DND-41 (cell line): ENCODE results near the gene PRKCE.

ENCODE experiments used
- EZH2 ChIP-seq: IDR thresholded peaks from 3 replicates; pipeline ENCODE4 v1.6.1; 2012; ENCODE audit warnings: borderline replicate concordance, low read depth, mild to moderate bottlenecking, moderate library complexity, low read length, inconsistent platforms; ENCODE audit not compliant: severe bottlenecking
- TF ChIP-seq, protein P1 (sequence below): IDR thresholded peaks from 2 replicates; pipeline ENCODE4 v1.5.1; 2012; ENCODE audit warnings: borderline replicate concordance, low read length, moderate library complexity, mild to moderate bottlenecking; ENCODE audit not compliant: poor library complexity, severe bottlenecking; ENCODE audit errors: extremely low read depth

- TF ChIP-seq, protein P1, sequence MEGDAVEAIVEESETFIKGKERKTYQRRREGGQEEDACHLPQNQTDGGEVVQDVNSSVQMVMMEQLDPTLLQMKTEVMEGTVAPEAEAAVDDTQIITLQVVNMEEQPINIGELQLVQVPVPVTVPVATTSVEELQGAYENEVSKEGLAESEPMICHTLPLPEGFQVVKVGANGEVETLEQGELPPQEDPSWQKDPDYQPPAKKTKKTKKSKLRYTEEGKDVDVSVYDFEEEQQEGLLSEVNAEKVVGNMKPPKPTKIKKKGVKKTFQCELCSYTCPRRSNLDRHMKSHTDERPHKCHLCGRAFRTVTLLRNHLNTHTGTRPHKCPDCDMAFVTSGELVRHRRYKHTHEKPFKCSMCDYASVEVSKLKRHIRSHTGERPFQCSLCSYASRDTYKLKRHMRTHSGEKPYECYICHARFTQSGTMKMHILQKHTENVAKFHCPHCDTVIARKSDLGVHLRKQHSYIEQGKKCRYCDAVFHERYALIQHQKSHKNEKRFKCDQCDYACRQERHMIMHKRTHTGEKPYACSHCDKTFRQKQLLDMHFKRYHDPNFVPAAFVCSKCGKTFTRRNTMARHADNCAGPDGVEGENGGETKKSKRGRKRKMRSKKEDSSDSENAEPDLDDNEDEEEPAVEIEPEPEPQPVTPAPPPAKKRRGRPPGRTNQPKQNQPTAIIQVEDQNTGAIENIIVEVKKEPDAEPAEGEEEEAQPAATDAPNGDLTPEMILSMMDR = no peak
- no peak for TF ChIP-seq EZH2
These were observed 145.0 kb downstream of the PRKCE start for GRCh38 chr2:45796500-45796899.
